Liver (tissue), 9 donors: ENCODE results near the gene PNCK. TPM values are rescaled to one million over a fixed set of nuclear protein-coding genes. Genes with fewer than 3 reads are reported as not detected.

Source experiments
- DNase-seq: peaks from one replicate; pipeline ENCODE4 v3.0.0-alpha.2; 2017; ENCODE audit warnings: low spot score
- H3K27ac ChIP-seq, 2 donors: one replicate each; pipeline ENCODE4 v1.7.0; 2013; ENCODE audit warnings: inconsistent platforms in 2 of 2, low read length in 2 of 2, control low read depth in 1 of 2, low read depth in 1 of 2, mild to moderate bottlenecking in 1 of 2
- H3K27me3 ChIP-seq, 4 donors: one replicate each; pipeline versions ENCODE4 v1.6.1 to v1.7.0; 2013; ENCODE audit warnings: low read length in 3 of 4, inconsistent platforms in 1 of 4, mild to moderate bottlenecking in 1 of 4, moderate library complexity in 1 of 4; ENCODE audit not compliant: control insufficient read depth in 4 of 4, insufficient read depth in 4 of 4
- H3K36me3 ChIP-seq, 4 donors: one replicate each; pipeline versions ENCODE4 v1.6.1 to v1.7.0; 2013; ENCODE audit warnings: low read length in 3 of 4, mild to moderate bottlenecking in 3 of 4, low read depth in 1 of 4, moderate library complexity in 1 of 4; ENCODE audit not compliant: control insufficient read depth in 4 of 4, insufficient read depth in 3 of 4
- H3K4me1 ChIP-seq, 4 donors: one replicate each; pipeline versions ENCODE4 v1.6.1 to v1.7.0; 2013; ENCODE audit warnings: low read length in 3 of 4, mild to moderate bottlenecking in 3 of 4, moderate library complexity in 1 of 4; ENCODE audit not compliant: control insufficient read depth in 4 of 4, insufficient read depth in 4 of 4
- H3K4me3 ChIP-seq, 3 donors: one replicate each; pipeline versions ENCODE4 v1.6.1 to v1.7.0; 2013; ENCODE audit warnings: low read length in 3 of 3, control low read depth in 1 of 3, low read depth in 1 of 3, mild to moderate bottlenecking in 1 of 3
- H3K9ac ChIP-seq, 2 donors: one replicate each; pipeline ENCODE4 v1.7.0; 2013; ENCODE audit warnings: low read length in 2 of 2, mild to moderate bottlenecking in 2 of 2, moderate library complexity in 2 of 2, control low read depth in 1 of 2, low read depth in 1 of 2
- H3K9me3 ChIP-seq, 4 donors: one replicate each; pipeline versions ENCODE4 v1.6.1 to v1.7.0; 2013; ENCODE audit warnings: low read length in 3 of 4; ENCODE audit not compliant: control insufficient read depth in 4 of 4
- EGR1 ChIP-seq, 2 donors: IDR thresholded peaks; 2 replicates each; pipeline ENCODE4 v1.6.1; 2016 to 2018; ENCODE audit warnings: antibody characterized with exemption in 2 of 2, low read depth in 2 of 2
- NR2F2 ChIP-seq: IDR thresholded peaks from 2 replicates; pipeline ENCODE4 v1.6.1; 2016; ENCODE audit warnings: antibody characterized with exemption
- YY1 ChIP-seq: IDR thresholded peaks from 2 replicates; pipeline ENCODE4 v1.6.1; 2016; ENCODE audit warnings: antibody characterized with exemption, mild to moderate bottlenecking
- WGBS: extraction: QIAGEN DNeasy Blood & Tissue Kit; methylation state at CpG from one replicate; pipeline ENCODE4 v1.1.7; 2013; 5-methylcytosine and 5-hydroxymethylcytosine counted together
- polyA plus RNA-seq, 2 donors: library from polyadenylated mRNA; stranded (reverse) in 1 of 2; unstranded in 1 of 2; fragments of 200-250 nt in 1 of 2; fragments of >200 nt in 1 of 2; fragmentation: Nextera tagmentation in 1 of 2; extraction: Ambion mirVana in 1 of 2; gene quantifications; one replicate each; pipeline versions ENCODE4 v1.2.1 to v1.2.3, GENCODE V29; 2013 to 2015
- total RNA-seq, 2 donors: library from RNA; depleted of rRNA; stranded (reverse); fragments of >200 nt; gene quantifications; one replicate each; pipeline ENCODE4 v1.2.3, GENCODE V29; 2014
- TF ChIP-seq, protein P1 (sequence below): fragments of 150-350 bp; IDR thresholded peaks from 2 replicates; pipeline ENCODE4 v1.5.1; 2017; ENCODE audit warnings: improper control_type of control experiment, low read depth, low read length; ENCODE audit not compliant: missing input control
- TF ChIP-seq, protein P2 (sequence below): IDR thresholded peaks from 2 replicates; pipeline ENCODE4 v1.6.1; 2016; ENCODE audit warnings: antibody characterized with exemption, mild to moderate bottlenecking
- TF ChIP-seq, protein P3 (sequence below): IDR thresholded peaks from 2 replicates; pipeline ENCODE4 v1.6.1; 2016; ENCODE audit warnings: antibody characterized with exemption
- donor health status: healthy.
- donor health status: healthy.
- donor health status: healthy.
- donor health status: healthy.
- donor health status: healthy.

PNCK gene
- total and polyA plus RNA-seq, 4 donors: 0.02 to 0.17 TPM; not detected in 2

GRCh38 chrX:153640736-153641575 is 32.7 kb downstream of the PNCK start:
- no peaks in the 10 kb centered on the region for H3K36me3 ChIP-seq
- peaks cover 0 to 3% (median under 1%) of the 10 kb centered on the region in 4 donors for H3K27me3 ChIP-seq
- no peak for TF ChIP-seq NR2F2
- H3K4me1 ChIP-seq: peaks cover 3 to 19% (median 6%) of the 10 kb centered on the region in 4 donors
- H3K9ac ChIP-seq: no peak overlapping the region
- DNase-seq: no peak
- H3K27ac ChIP-seq: no peak overlapping the region
- WGBS: 59% methylated on average over 26 of the region's 26 CpGs
- H3K9me3 ChIP-seq: no peaks in the 10 kb centered on the region
- no peak overlapping the region for H3K4me3 ChIP-seq

DNA sequence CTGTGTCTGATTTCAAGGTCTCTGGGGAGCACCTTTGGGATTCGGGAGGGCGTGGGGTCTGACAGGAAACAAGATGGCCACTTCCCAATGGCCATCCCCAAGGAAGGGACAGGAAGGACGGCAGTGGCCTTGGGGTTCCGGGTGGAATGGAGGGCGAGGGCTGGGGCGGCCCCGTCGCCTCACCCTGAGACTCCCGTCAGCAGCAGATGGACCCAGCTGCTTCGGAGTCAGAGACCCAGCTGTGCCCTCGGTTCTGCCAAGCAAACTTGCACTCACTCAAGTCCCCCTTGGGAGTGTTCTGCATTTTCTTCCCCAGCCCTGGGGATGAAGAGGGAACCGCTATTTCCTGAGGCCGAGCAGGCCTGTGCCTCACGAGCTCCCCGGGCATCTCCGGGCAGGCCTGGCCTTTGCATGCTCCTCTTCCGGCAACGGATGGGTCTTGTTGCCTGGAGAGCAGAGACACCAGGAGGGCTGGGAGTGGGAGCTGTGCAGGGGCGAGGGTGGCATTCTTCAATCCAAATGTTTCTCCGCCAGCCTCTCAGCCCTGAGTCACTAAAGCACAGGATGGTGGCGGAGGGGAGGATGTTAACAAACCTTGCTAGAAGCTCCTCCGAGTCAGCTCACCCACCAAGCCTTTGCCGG is 33.4 kb downstream of the PNCK start:
- Histone ChIP-seq H3K36me3 (no peaks in the 10 kb centered on the region), H3K9ac (no peak overlapping the region), H3K4me3 (no peak overlapping the region), H3K4me1 (peaks cover 3 to 19% (median 6%) of the 10 kb centered on the region in 4 donors), H3K27ac (no peak overlapping the region), H3K27me3 (peaks cover 0 to 3% (median under 1%) of the 10 kb centered on the region in 4 donors), H3K9me3 (no peaks in the 10 kb centered on the region)
- TF ChIP-seq, protein P1, sequence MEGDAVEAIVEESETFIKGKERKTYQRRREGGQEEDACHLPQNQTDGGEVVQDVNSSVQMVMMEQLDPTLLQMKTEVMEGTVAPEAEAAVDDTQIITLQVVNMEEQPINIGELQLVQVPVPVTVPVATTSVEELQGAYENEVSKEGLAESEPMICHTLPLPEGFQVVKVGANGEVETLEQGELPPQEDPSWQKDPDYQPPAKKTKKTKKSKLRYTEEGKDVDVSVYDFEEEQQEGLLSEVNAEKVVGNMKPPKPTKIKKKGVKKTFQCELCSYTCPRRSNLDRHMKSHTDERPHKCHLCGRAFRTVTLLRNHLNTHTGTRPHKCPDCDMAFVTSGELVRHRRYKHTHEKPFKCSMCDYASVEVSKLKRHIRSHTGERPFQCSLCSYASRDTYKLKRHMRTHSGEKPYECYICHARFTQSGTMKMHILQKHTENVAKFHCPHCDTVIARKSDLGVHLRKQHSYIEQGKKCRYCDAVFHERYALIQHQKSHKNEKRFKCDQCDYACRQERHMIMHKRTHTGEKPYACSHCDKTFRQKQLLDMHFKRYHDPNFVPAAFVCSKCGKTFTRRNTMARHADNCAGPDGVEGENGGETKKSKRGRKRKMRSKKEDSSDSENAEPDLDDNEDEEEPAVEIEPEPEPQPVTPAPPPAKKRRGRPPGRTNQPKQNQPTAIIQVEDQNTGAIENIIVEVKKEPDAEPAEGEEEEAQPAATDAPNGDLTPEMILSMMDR: no peak
- TF ChIP-seq YY1 (no peak), EGR1 (IDR thresholded peaks at IDR 0.05; ENCODE audit: low read depth in 2 of 2) (no peak)
- TF ChIP-seq, protein P2, sequence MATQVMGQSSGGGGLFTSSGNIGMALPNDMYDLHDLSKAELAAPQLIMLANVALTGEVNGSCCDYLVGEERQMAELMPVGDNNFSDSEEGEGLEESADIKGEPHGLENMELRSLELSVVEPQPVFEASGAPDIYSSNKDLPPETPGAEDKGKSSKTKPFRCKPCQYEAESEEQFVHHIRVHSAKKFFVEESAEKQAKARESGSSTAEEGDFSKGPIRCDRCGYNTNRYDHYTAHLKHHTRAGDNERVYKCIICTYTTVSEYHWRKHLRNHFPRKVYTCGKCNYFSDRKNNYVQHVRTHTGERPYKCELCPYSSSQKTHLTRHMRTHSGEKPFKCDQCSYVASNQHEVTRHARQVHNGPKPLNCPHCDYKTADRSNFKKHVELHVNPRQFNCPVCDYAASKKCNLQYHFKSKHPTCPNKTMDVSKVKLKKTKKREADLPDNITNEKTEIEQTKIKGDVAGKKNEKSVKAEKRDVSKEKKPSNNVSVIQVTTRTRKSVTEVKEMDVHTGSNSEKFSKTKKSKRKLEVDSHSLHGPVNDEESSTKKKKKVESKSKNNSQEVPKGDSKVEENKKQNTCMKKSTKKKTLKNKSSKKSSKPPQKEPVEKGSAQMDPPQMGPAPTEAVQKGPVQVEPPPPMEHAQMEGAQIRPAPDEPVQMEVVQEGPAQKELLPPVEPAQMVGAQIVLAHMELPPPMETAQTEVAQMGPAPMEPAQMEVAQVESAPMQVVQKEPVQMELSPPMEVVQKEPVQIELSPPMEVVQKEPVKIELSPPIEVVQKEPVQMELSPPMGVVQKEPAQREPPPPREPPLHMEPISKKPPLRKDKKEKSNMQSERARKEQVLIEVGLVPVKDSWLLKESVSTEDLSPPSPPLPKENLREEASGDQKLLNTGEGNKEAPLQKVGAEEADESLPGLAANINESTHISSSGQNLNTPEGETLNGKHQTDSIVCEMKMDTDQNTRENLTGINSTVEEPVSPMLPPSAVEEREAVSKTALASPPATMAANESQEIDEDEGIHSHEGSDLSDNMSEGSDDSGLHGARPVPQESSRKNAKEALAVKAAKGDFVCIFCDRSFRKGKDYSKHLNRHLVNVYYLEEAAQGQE: no peak
- TF ChIP-seq, protein P3, sequence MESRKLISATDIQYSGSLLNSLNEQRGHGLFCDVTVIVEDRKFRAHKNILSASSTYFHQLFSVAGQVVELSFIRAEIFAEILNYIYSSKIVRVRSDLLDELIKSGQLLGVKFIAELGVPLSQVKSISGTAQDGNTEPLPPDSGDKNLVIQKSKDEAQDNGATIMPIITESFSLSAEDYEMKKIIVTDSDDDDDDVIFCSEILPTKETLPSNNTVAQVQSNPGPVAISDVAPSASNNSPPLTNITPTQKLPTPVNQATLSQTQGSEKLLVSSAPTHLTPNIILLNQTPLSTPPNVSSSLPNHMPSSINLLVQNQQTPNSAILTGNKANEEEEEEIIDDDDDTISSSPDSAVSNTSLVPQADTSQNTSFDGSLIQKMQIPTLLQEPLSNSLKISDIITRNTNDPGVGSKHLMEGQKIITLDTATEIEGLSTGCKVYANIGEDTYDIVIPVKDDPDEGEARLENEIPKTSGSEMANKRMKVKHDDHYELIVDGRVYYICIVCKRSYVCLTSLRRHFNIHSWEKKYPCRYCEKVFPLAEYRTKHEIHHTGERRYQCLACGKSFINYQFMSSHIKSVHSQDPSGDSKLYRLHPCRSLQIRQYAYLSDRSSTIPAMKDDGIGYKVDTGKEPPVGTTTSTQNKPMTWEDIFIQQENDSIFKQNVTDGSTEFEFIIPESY: no peak
- DNase-seq: no peak
- 92% methylated on average over 23 of the region's 23 CpGs for WGBS
